WERI-Rb-1 (cell line): ENCODE results near the gene NFKB2.
A peak's percentile ranks its signal among the peaks of the same experiment; 100 is the strongest.

Source experiments
- DNase-seq: peaks from one replicate; pipeline ENCODE4 v3.0.0-alpha.2; 2020
- H3K27ac ChIP-seq: fragments of 250-450 bp; sonication (Bioruptor Pico); 2 replicates; pipeline ENCODE4 v1.5.1; 2020; ENCODE audit warnings: mild to moderate bottlenecking, moderate library complexity
- H3K27me3 ChIP-seq: fragments of 250-450 bp; sonication (Bioruptor Pico); 2 replicates; pipeline ENCODE4 v1.5.1; 2021; ENCODE audit warnings: mild to moderate bottlenecking, low read depth, moderate library complexity; ENCODE audit not compliant: insufficient read depth, severe bottlenecking
- H3K36me3 ChIP-seq: fragments of 250-450 bp; sonication (Bioruptor Pico); 2 replicates; pipeline ENCODE4 v1.5.1; 2020; ENCODE audit warnings: mild to moderate bottlenecking, moderate library complexity
- H3K4me3 ChIP-seq: 2 replicates; pipeline ENCODE4 v1.5.1; 2011; ENCODE audit warnings: low read depth, mild to moderate bottlenecking, control low read depth, low read length
- H3K9me3 ChIP-seq: fragments of 250-450 bp; sonication (Bioruptor Pico); 2 replicates; pipeline ENCODE4 v1.5.1; 2021; ENCODE audit warnings: mild to moderate bottlenecking, moderate library complexity; ENCODE audit not compliant: severe bottlenecking
- CTCF ChIP-seq: IDR thresholded peaks from 2 replicates; pipeline ENCODE4 v1.5.1; 2011; ENCODE audit warnings: low read depth, mild to moderate bottlenecking, control low read depth, inconsistent platforms, low read length

The NFKB2 gene

GRCh38 chr10:102396317-102396650 lies 779 bp downstream of the NFKB2 start:
- Histone ChIP-seq H3K27me3 (no peaks in the 10 kb centered on the region), H3K27ac (no peak overlapping the region), H3K9me3 (no peaks in the 10 kb centered on the region), H3K4me3 (peak overlapping the region; percentile 71), H3K36me3 (peaks cover 22% of the 10 kb centered on the region)
- no peak for TF ChIP-seq CTCF
- DNase-seq: no peak

- H3K27ac ChIP-seq: no peak overlapping the region
These were observed 1.2 kb downstream of the NFKB2 start for GRCh38 chr10:102396730-102397151.

GRCh38 chr10:102397222-102398171 lies 2.0 kb downstream of the NFKB2 start:
- no peak for DNase-seq
- Histone ChIP-seq H3K4me3 (no peak overlapping the region), H3K27ac (no peak overlapping the region), H3K9me3 (no peaks in the 10 kb centered on the region), H3K36me3 (peaks cover 31% of the 10 kb centered on the region), H3K27me3 (no peaks in the 10 kb centered on the region)
- TF ChIP-seq CTCF: no peak

More at GRCh38 chr10:102396730-102397151, 1.2 kb downstream of the NFKB2 start:
- H3K9me3 ChIP-seq: no peaks in the 10 kb centered on the region
- H3K27me3 ChIP-seq: no peaks in the 10 kb centered on the region
- DNase-seq: no peak
- peaks cover 26% of the 10 kb centered on the region for H3K36me3 ChIP-seq
- no peak overlapping the region for H3K4me3 ChIP-seq
- TF ChIP-seq CTCF: no peak

- H3K9me3 ChIP-seq: no peaks in the 10 kb centered on the region
- no peaks in the 10 kb centered on the region for H3K27me3 ChIP-seq
- TF ChIP-seq CTCF: no peak
- H3K27ac ChIP-seq: peak overlapping the region; percentile 86; the same call in 1 of the 2 replicates
- H3K36me3 ChIP-seq: peaks cover 37% of the 10 kb centered on the region
- H3K4me3 ChIP-seq: no peak overlapping the region
- DNase-seq: no peak
These were observed 2.9 kb downstream of the NFKB2 start for GRCh38 chr10:102398172-102399020.

- peak; percentile 92 for TF ChIP-seq CTCF
- H3K27me3 ChIP-seq: no peaks in the 10 kb centered on the region
- peak overlapping the region; percentile 49 for H3K4me3 ChIP-seq
- peak overlapping the region; percentile 86 for H3K27ac ChIP-seq
- no peaks in the 10 kb centered on the region for H3K9me3 ChIP-seq
- H3K36me3 ChIP-seq: peaks cover 45% of the 10 kb centered on the region
- peak; percentile 89 for DNase-seq
These were observed 3.9 kb downstream of the NFKB2 start for GRCh38 chr10:102399217-102400021.
